GM18517 (cell line): Measurements from ENCODE around the gene PFDN1.

Experiments
- ATAC-seq: cut with Tn5 transposase; IDR thresholded peaks from one replicate; pipeline ENCODE4 v1.9.1; 2021; ENCODE audit warnings: mild to moderate bottlenecking, moderate library complexity; ENCODE audit not compliant: unreplicated experiment

The PFDN1 gene

DNA sequence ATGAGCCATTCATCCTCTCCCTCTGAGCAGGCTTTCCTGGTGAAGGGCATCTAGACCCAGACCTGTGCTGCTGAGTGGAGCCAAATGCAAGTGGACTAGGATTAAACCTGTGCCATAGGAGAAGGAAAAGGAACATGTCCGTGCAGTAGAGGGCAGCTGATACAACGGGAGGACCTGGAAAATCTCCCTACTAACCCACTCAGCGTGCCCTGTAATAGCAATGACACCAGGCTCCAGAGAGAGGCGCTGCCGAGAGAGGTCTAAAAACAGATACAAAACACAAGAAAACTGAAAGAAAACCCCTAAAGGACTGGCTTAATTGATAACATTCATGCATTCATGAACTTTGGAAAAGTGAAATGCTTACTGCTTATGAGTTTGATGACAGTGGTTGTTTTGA lies 60.8 kb downstream of the PFDN1 start:
- ATAC-seq = no peak

DNA sequence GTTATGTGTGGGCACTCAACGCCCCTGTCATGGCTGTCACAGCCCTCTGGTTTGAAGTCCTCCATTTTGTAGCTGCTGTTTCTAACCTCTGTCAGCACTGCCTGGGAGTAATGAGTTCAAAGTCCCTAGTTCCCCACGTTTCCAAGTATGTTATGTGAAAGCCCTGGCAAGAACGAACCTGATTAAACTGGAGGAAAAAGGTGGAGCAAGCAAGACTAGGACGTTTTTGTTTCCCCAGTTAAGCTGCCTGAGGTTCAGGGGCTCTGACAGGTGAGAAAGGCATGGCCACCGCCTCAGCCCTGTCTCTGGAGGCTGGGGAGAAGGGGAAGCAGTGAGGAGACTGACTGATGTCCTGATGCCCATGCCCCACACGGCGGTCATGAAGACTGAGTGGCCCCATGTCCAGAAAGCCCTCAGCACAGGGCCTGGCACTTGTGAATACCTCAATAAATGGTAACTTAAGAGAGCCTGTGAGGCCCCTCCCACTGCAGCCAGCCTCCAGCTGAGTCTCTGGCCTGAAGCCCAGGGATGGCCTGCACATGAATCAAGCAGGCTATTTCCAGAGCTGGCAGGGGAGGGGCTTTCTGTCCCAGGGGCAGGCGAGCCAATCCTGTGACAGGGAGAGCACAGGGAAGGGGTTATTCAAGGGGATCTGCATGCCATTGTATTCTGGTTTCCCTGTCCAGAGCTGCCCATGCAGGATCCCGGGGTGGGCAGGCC lies 61.8 kb downstream of the PFDN1 start:
- ATAC-seq = no peak

DNA sequence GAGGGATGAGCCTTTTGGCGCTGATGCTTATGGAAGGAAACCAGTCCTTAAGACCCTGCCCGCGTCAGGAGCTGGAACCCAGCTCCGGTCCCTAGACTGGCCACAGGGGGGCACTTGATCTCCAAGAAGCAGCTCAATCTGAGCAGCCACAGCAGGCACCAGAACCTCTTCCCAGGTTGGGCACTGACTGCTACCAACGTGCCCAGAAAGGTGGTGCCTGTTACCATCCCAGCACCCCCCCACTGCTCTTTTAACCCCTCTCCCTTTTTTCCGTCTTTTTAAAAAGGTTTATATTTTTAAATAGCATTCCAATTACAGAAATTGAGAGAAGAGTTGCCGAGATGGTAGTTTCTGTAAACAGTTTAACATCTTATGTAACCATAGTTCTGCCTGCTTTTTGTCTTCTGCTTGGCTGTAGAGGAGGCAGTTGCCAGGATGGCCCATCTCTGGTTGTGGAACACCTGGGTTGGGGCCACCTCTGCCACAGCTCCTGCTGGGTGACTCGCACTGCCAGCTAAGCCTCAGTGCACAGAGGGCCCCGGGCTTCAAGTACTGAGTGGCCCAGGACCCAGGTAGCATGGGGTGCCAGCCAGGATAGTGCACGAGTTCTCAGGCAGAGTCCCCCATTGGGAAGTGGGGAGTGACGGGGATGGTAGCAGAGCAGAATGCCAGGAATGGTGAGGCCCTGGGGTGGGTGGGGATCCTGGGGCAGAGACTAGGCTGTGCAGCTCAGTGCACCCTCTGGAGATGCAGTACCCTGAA lies 62.8 kb downstream of the PFDN1 start:
- no peak for ATAC-seq

DNA sequence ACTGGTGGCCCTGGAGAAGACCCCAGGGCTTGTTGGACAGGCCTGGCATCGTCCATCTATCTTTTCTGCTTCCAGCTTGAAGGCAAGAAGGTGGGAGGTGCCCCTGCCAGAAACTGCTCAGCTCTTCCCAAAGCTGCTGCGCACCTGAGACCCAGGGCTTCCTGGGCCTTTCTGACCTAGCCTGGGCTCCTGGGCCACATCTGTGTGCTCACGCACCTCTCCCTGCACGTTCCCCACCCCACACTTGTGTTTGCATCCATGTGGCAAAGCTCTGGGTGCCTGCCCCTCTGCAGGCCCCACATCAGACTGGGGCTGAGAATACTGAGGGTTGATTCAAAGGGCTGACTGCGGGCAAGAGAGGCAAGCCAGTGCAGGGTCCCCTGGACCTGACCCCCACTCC lies 63.4 kb downstream of the PFDN1 start:
- ATAC-seq = no peak

- no peak for ATAC-seq
These were observed 64.1 kb downstream of the PFDN1 start for GRCh38 chr5:140238756-140239155.

- ATAC-seq = no peak
These were observed 65.9 kb downstream of the PFDN1 start for GRCh38 chr5:140236891-140237598.

DNA sequence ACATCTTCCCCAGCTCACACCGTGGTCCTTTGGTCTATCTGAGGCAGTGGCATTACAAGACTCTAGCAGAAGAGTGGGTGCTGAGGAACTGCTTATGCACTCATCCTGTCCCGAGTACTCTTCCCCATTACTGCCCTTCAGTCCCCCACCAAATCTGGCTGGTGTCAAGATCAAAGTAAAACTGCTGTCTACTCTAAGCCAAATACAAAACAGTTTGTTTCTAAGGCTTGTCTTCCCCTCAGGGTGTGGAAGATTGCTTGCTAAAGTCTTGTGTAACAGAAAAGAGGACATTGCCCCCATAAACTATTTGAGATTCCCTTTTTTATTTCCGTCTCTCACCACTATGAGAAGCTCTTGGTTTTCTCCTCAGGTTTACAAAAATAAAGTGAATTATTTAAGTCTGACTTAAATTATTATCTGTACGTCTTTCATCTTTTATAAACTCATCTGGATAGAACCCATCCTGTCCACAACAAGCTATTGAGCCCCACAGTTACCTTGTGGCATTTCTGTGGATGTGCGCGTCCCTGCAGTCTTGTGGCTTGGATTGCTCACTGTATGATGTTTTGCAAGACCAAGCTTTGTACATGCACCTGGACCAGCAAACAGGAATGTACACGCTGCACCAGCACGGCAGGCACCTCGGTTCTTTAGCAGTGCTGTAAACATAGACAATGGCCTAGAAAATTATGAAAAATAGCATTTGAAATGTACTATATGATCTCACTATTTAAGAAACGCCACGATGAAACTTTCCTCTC lies 66.9 kb downstream of the PFDN1 start:
- ATAC-seq = no peak

DNA sequence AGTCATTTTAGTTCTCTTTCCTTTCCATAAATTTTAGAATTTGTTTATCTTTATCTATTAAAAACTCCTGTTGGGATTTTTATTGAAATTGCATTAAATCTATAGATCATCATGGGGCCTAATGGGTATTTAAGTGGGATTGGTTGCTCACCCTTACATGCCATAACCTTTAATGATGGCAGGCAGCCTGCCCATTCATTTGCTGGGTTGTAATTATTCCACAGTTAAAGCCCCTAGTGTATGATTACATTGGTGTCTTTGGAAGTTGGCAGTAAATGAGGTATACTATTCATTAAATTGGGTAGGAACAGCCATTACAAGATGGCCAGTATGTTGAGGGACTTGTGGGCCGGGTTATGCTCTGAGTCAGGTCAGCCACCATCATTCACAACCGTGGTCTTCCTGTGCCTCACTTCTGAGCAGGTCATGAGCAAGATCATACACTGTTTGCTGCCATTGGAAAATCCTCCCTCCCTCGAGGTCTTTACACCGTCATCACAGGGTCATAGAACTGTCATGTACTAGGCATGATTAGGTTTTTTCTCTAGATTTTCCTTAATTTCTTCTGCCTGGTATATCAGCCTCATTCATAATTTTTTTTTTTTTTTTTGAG lies 68.4 kb downstream of the PFDN1 start:
- no peak for ATAC-seq

DNA sequence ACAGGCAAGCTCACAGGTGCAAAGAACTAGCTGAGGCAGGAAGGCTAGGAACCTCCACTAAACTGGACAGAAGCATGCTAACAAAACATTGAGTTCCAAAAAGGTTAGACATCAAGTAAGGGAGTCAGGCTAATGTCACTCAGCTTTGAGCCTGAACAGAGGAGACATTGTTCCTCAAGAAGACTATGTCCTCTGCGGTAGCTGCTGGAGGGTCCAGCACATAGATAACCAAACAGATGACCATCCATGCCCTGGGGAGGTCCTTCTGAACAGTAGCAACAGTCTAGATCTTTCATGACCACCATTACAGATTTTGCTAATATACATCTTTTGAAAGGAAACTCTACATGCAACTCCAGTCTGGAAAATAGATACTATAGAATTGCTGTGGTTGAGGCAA lies 70.2 kb downstream of the PFDN1 start:
- ATAC-seq = no peak

DNA sequence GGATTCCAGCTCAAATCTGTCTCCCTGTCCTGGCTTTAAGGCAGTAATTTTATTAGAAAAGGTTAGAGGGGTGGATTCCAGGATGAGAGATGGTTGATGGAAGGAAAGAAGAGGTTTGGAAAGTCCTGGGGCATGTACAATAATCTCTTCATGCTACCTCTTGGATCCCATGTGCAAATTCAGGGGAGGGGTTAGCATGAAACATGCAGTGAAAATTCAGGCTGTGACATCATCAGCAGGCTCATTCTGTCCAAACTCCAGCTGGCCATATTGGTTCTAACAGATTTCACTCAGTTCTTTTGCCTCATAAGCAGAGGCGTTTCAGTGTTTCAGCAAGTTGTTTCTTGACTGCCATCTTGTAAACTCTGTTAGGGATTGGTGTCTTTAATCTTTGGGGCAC lies 72.5 kb downstream of the PFDN1 start:
- ATAC-seq = no peak

DNA sequence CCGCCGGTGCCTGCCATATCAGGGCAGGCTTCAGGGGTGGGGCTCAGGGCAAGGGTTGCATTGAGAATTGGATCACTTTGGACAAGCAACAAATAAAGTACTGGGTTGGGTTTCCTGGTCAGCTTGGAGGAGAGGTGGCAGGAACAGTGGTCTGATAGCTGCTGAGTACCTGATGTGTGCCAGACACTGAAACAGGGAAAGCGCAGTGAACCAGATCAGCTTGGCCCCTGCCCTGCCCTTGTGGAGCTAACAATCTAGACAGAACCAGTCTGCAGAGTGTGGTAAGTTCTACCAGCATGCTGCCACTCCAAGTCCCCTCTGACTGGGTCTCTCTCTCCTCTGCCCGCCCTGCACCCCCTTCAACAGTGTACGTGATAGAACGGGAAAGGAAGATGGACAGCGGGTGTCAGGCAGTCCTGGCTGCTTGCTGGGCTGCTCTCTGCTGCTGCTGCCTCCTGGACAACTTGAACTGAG lies 74.5 kb downstream of the PFDN1 start:
- ATAC-seq = no peak

- no peak for ATAC-seq
These were observed 75.9 kb downstream of the PFDN1 start for GRCh38 chr5:140227046-140227445.

DNA sequence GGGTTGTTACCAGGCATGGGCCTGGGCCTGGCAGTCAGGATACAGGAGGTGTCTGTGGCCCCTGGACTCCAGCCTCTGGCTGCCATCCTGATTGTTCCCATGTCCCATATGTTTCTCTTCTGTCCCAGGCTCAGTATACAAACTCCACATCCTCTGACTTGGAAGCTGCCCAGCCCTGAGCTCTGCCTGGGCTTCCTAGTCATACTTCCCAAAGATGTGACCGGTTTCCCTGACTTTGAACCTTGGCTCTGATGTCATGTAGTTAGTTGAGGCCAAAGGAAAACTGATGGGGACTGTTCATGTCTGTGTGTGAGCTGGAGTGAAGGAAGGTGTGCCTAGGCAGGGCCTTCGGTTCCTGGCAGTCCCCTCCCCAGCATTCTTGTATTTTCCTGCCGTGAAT lies 77.5 kb downstream of the PFDN1 start:
- no peak for ATAC-seq

- ATAC-seq = no peak
These were observed 78.2 kb downstream of the PFDN1 start for GRCh38 chr5:140224658-140225057.

GRCh38 chr5:140223567-140223966 lies 79.3 kb downstream of the PFDN1 start:
- no peak for ATAC-seq

DNA sequence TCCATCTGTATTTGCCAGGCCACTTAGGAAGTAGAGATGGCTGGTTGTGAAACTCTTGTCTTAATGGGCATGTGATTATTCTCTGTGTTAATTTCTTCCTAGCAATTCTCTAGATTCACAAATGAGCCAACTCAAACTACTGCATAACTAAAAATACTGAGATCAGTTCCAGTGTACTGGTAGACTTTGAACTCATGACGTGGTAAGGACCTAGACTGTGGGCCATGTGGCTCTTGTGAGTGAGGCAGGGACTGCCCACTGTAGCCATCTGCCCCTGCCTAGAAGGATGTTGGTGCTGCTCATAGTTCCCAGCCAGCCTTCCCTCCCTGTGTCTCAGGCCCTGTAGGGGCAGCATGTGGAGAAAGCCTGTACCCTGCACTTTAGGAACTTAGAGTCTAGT lies 80.5 kb downstream of the PFDN1 start:
- ATAC-seq = no peak

DNA sequence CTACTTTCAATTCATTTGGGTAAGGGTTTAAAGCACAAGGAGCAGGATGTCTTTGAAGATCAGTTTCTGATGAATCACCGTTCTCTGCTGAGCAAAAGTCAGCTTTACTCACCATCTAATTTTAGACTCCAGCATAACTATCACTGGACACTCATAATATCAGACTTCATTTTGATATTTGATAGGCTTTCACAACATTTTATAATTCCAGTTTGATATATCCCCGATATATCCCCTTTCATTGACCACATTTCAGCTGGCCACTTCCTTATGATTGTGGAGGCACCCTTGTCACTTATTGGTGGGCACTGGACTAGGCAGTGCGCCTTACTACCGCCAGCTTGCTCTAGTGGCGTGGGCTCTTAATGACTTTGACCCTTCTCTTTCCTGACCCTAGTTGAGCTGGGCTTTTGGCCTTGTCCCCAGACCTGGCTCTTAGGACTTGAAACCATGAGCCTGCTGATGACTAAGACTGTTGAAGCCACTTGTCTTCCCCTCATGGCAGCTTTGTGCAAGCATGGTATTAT lies 81.1 kb downstream of the PFDN1 start:
- ATAC-seq = no peak

GRCh38 chr5:140220698-140221064 lies 82.2 kb downstream of the PFDN1 start:
- no peak for ATAC-seq

- ATAC-seq = peak; percentile 48
These were observed 82.7 kb downstream of the PFDN1 start for GRCh38 chr5:140220032-140220697.
